ENCODE measurements around the gene RNF26.

The RNF26 gene

GRCh38 chr11:119336744-119337469 lies 2.6 kb downstream of the RNF26 start:
- DNase-seq (ENCODE audit: low read depth, low spot score): no peak

- DNase-seq (ENCODE audit: low read depth, low spot score): no peak
These were observed 3.4 kb downstream of the RNF26 start for GRCh38 chr11:119337581-119338317.

GRCh38 chr11:119338318-119338890 lies 4.1 kb downstream of the RNF26 start:
- DNase-seq (ENCODE audit: low read depth, low spot score): no peak

GRCh38 chr11:119338965-119339588 lies 4.8 kb downstream of the RNF26 start:
- DNase-seq (ENCODE audit: low read depth, low spot score): no peak

- DNase-seq (ENCODE audit: low read depth, low spot score): no peak
These were observed 5.4 kb downstream of the RNF26 start for GRCh38 chr11:119339589-119340334.

- no peak for DNase-seq (ENCODE audit: low read depth, low spot score)
These were observed 6.3 kb downstream of the RNF26 start, which contains the start of gene C1QTNF5 for GRCh38 chr11:119340335-119341221. C1QTNF5 (minus strand) TSS chr11:119340883; CDS start chr11:119340397, 486 bp downstream.

GRCh38 chr11:119341222-119342022 lies 7.1 kb downstream of the RNF26 start:
- DNase-seq (ENCODE audit: low read depth, low spot score): no peak

- DNase-seq (ENCODE audit: low read depth, low spot score): no peak
These were observed 7.6 kb downstream of the RNF26 start for GRCh38 chr11:119342023-119342300.

- no peak for DNase-seq (ENCODE audit: low read depth, low spot score)
These were observed 8.2 kb downstream of the RNF26 start for GRCh38 chr11:119342362-119343130.

GRCh38 chr11:119343726-119344125 lies 9.4 kb downstream of the RNF26 start:
- DNase-seq (ENCODE audit: low read depth, low spot score): no peak

GRCh38 chr11:119344291-119345010 lies 10.1 kb downstream of the RNF26 start:
- no peak for DNase-seq (ENCODE audit: low read depth, low spot score)

- DNase-seq (ENCODE audit: low read depth, low spot score): no peak
These were observed 11.4 kb downstream of the RNF26 start for GRCh38 chr11:119345685-119346084.

GRCh38 chr11:119346605-119347004 lies 12.3 kb downstream of the RNF26 start, which contains the start of gene MFRP:
MFRP (minus strand) TSS chr11:119346705; CDS start chr11:119346513, 192 bp downstream.
- DNase-seq (ENCODE audit: low read depth, low spot score): no peak

- DNase-seq (ENCODE audit: low read depth, low spot score): no peak
These were observed 12.9 kb downstream of the RNF26 start for GRCh38 chr11:119347242-119347641.

GRCh38 chr11:119347940-119348605 lies 13.7 kb downstream of the RNF26 start:
- DNase-seq (ENCODE audit: low read depth, low spot score): no peak

- DNase-seq (ENCODE audit: low read depth, low spot score): no peak
These were observed 16.0 kb downstream of the RNF26 start for GRCh38 chr11:119350302-119350701.

GRCh38 chr11:119351232-119351631 lies 16.9 kb downstream of the RNF26 start:
- no peak for DNase-seq (ENCODE audit: low read depth, low spot score)

- no peak for DNase-seq (ENCODE audit: low read depth, low spot score)
These were observed 18.5 kb downstream of the RNF26 start for GRCh38 chr11:119352857-119353260.

All from smooth muscle cell of the brain vasculature (primary cell).